Measurements from ENCODE around the gene IL17RA.

The IL17RA gene

GRCh38 chr22:17064498-17065100 lies 20.2 kb upstream of the IL17RA start:
- TF ChIP-seq POLR2A (IDR thresholded peaks at IDR 0.05; ENCODE audit: low read length): no peak
- no peak for TF ChIP-seq GATA1 (IDR thresholded peaks at IDR 0.05; ENCODE audit: low read depth, low read length)
- DNase-seq: no peak

DNA sequence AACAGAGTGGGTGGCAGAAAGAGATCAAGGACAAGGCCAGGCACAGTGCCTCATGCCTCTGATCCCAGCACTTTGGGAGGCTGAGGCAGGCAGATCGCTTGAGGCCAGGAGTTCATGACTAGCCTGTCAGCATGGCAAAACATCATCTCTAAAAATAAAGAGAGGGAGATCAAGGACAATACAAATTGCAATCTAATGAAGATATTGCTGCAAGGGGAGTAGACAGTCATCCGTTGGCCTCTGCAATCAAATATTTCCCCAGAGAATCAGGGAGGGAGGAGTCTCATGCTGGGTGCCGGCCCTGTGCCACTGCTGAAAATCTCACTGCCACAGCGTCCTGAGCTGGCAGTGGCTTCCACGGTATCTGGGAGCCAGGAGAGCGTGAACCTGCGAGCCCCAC lies 19.4 kb upstream of the IL17RA start:
- TF ChIP-seq GATA1 (IDR thresholded peaks at IDR 0.05; ENCODE audit: low read depth, low read length) (no peak), POLR2A (IDR thresholded peaks at IDR 0.05; ENCODE audit: low read length) (no peak)

DNA sequence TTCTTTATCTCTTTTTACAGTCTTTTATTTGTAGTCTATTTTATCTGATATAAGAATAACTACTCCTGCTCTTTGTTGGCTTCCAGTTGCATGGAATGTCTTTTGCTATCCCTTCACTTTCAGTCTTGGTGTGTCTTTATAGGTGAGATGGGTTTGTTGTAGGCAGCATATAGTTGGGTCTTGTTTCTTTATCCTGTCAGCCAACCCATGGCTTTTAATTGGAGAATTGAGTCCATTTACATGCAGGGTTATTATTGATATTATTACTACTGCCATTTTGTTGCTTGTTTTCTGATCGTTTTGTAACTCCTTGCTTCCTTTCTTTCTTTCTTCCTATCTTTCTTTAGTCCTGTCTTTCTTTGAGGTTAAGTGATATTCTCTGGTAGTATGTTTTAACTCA lies 11.9 kb upstream of the IL17RA start:
- no peak for DNase-seq
- no peak for TF ChIP-seq GATA1 (IDR thresholded peaks at IDR 0.05; ENCODE audit: low read depth, low read length)
- TF ChIP-seq POLR2A (IDR thresholded peaks at IDR 0.05; ENCODE audit: low read length): no peak

More for the DNA sequence above, 19.4 kb upstream of the IL17RA start:
- DNase-seq: no peak

GRCh38 chr22:17074648-17075002 lies 10.2 kb upstream of the IL17RA start:
- no peak for DNase-seq
- no peak for TF ChIP-seq GATA1 (IDR thresholded peaks at IDR 0.05; ENCODE audit: low read depth, low read length)
- no peak for TF ChIP-seq POLR2A (IDR thresholded peaks at IDR 0.05; ENCODE audit: low read length)

DNA sequence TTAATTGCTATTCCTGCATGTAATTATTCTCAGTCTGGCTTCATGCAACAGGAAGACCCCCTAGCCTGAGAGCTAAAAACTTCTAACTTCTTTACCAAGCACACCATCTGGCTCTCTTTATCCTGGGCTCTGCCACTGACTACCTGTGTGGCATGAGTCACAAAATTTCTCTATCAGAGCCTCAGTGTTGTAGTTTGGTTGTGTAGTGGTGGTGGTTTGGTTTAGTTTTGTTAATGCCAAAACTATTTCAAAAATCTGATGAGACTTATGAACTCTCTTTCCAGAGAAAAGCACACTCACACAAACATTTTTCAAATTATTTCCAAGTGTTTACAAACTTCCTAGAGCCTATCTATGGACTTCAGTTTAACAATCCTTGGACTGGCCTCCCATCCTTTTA lies 7.5 kb upstream of the IL17RA start:
- no peak for DNase-seq
- no peak for TF ChIP-seq POLR2A (IDR thresholded peaks at IDR 0.05; ENCODE audit: low read length)
- no peak for TF ChIP-seq GATA1 (IDR thresholded peaks at IDR 0.05; ENCODE audit: low read depth, low read length)

- DNase-seq: no peak
- TF ChIP-seq GATA1 (IDR thresholded peaks at IDR 0.05; ENCODE audit: low read depth, low read length) (no peak), POLR2A (IDR thresholded peaks at IDR 0.05; ENCODE audit: low read length) (no peak)
These were observed 5.2 kb upstream of the IL17RA start for GRCh38 chr22:17079572-17079971.

DNA sequence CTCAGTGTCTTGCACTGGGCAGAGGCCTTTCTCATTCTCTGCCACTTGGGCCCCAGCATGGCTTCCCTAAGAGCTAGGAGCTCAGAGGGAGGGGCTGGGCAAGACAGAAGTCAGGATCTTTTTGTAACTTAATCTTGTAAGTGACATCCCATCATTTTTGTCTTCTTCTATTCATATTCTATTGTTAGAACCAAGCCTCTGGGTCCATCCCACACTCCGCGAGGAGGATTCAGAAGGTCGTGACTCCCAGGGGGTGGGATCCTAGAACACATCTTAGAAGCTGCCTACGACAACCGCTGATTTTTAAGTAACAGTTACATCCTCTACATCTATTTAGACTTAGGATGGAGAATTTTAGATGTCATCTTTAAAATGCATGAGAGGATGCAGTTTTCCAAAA lies 1.5 kb upstream of the IL17RA start:
- TF ChIP-seq GATA1 (IDR thresholded peaks at IDR 0.05; ENCODE audit: low read depth, low read length) (no peak), POLR2A (IDR thresholded peaks at IDR 0.05; ENCODE audit: low read length) (no peak)
- no peak for DNase-seq

DNA sequence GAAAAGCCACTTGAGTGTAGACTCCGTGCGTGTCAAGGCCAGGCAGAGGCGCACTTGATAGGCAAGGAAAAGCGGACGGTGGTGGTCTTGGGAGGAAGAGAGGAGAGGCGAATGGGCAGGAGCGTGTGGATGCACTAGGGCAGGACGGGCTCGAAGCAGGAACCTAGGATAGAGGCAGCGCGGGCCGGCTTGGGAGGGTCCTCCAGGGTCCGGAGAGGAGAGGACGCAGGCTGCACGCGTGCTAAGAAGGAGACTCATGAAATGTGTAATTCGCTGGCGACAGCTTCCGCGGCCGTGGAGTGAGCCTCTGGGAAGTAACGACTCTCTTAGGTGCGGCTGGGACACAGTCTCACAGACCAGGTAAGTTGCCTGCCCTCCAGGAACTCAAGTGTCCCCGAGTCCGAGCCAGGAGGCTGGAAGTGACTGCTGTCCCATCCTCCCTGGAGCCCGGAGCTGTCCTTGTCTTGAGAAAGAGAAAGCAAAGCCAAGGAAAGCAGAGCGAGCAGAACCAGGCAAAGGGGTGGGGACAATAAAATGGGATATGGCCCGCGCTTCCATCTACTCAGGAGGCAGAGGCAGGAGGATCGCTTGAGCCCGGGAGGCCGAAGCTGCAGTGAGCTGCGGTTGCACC lies 874 bp upstream of the IL17RA start:
- TF ChIP-seq GATA1 (IDR thresholded peaks at IDR 0.05; ENCODE audit: low read depth, low read length) (no peak), POLR2A (IDR thresholded peaks at IDR 0.05; ENCODE audit: low read length) (no peak)
- DNase-seq: no peak

DNA sequence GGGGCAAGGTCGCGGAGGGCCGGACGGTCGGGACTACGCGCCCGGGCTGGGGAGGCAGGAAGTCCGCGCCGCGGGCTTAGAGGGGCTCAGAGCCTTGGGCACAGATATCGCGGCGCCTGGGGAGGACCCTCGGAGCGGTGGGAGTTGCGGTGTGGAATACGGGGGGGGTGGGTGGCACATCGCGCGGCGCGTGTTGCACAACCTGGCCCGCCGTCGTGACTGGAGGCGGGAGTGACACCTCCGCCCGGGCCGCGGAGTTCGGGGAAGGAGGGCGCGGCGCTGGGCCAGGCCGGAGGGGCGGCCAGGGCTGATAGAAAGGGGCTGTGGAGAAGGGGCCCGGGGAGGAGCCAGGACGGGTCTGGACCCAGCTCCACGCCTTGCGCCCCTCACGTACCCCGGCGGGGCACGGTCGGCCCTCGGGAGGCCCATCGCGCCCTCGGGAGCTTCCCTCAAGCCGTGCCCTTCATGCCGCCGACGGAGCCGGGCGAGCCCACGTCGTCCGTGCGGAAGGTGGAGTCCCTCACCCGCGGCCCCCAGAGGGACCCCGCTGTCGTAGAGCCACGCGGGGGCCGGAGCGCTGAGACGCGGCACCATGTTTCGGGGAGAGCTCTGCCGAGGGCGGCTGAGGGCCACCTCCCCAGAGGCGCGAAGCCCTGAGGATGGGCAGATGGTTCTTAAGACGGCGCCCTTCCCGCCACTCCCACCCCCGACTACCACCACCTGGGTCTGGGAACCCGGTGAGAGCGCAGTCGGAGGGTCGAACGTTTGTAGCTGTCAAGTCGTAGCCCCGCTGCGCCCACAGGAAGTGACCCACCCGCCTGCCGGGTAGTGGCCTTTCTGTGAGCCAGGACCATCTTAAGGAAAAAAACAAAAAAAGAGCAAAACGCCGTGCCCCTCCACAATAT lies 729 bp downstream of the IL17RA start:
- DNase-seq: peak in 1 of 2 experiments; percentile 43
- no peak for TF ChIP-seq POLR2A (IDR thresholded peaks at IDR 0.05; ENCODE audit: low read length)
- TF ChIP-seq GATA1 (IDR thresholded peaks at IDR 0.05; ENCODE audit: low read depth, low read length): no peak

GRCh38 chr22:17086296-17086695 lies 1.5 kb downstream of the IL17RA start:
- no peak for TF ChIP-seq GATA1 (IDR thresholded peaks at IDR 0.05; ENCODE audit: low read depth, low read length)
- TF ChIP-seq POLR2A (IDR thresholded peaks at IDR 0.05; ENCODE audit: low read length): no peak
- no peak for DNase-seq

- no peak for DNase-seq
- TF ChIP-seq GATA1 (IDR thresholded peaks at IDR 0.05; ENCODE audit: low read depth, low read length) (no peak), POLR2A (IDR thresholded peaks at IDR 0.05; ENCODE audit: low read length) (no peak)
These were observed 2.1 kb downstream of the IL17RA start for GRCh38 chr22:17086788-17087497.

DNA sequence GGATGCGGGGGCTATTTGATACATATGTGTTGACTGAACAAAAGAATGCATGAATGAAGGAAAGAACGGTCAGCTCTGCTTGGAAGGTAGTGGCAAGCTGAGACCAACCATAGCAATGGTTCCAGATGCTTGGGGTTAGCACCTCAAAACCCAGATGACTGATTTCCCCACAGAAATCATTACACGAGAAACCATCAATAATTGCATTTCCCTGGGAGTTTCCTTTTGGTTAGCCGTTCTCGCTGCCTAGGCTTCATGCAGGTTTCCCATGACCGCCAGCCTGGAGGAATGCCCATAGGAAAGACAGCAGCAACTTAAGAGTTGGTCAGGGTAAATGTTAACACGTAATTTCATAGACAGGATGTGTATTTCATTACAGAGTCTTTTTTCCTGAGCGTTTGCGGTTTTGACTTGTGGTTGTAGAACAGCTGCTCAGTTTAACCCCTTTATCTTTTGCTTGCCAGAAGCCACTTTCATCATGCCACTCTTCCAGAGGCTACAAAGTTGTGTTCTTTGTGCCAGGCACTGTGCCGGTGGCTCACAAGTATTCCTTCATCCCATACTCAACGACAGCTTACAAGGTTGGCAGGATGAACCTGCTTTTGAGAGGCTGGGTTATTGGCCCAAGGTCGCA lies 2.8 kb downstream of the IL17RA start:
- DNase-seq: no peak
- no peak for TF ChIP-seq POLR2A (IDR thresholded peaks at IDR 0.05; ENCODE audit: low read length)
- no peak for TF ChIP-seq GATA1 (IDR thresholded peaks at IDR 0.05; ENCODE audit: low read depth, low read length)

- DNase-seq: no peak
- TF ChIP-seq GATA1 (IDR thresholded peaks at IDR 0.05; ENCODE audit: low read depth, low read length): no peak
- no peak for TF ChIP-seq POLR2A (IDR thresholded peaks at IDR 0.05; ENCODE audit: low read length)
These were observed 5.8 kb downstream of the IL17RA start for GRCh38 chr22:17090550-17090949.

Measured in erythroblast (primary cell).